HG02938 (cell line): ENCODE results near the gene TIMP1.
"Not testable (repeated sequence)": the region's sequence is repeated elsewhere in the genome, so short reads cannot be mapped to it uniquely, and the experiment has no call there.

Experiments used
- ATAC-seq: cut with Tn5 transposase; IDR thresholded peaks from one replicate; pipeline ENCODE4 v1.9.1; 2021; ENCODE audit warnings: mild to moderate bottlenecking, moderate library complexity; ENCODE audit not compliant: unreplicated experiment

Gene TIMP1

DNA sequence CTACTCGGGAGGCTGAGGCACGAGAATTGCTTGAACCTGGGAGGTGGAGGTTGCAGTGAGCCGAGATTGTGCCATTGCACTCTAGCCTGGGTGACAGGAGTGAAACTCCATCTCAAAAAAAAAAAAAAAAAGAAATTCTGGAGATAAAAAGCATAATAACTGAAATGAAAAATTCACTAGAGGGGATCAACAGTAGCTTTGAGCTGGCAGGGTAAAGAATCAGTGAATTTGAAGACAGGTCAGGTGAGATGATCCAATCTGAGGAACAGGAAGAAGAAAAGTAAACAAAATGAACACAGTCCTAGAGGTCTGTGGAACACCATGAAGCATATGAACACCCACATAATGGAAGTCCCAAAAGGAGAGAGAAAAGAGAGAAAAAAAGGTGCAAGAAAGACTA lies 15.0 kb downstream of the TIMP1 start:
- ATAC-seq, result no peak

DNA sequence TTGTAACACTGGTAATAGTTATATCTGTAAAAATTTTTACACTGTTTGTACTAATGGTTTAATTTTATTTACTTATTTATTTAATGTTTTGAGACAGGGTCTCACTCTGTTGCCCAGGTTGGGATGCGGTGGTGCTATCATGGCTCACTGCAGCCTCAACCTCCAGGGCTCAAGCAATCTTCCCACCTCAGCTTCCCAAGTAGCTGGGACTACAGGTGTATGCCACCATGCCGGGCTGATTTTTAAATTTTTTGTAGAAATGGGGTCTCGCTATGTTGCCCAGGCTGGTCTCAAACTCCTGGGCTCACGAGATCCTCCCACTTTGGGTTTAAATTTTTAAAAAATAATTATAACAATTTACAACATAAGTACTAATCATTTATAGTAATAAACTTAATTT lies 20.9 kb downstream of the TIMP1 start:
- ATAC-seq, result not testable (repeated sequence)

DNA sequence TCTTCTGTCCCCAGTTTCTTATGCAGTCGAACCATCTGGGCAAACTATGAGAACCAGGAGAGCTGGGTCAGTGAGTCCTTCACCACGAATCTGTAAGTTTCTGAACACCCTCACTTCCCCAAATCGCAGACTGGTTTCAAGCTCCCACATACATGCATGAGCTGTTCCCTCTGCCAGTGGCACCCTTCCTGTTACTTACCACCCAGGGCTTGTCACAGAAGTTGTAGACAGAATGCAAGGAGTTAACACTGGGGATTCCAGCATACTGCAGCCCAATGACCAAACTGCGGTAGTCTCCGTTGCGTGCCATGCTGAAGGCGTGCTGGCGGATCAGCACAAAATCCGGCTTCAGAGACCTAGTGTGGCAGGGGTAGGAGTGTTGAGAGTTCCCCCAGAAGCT lies 22.8 kb downstream of the TIMP1 start:
- ATAC-seq, result no peak

DNA sequence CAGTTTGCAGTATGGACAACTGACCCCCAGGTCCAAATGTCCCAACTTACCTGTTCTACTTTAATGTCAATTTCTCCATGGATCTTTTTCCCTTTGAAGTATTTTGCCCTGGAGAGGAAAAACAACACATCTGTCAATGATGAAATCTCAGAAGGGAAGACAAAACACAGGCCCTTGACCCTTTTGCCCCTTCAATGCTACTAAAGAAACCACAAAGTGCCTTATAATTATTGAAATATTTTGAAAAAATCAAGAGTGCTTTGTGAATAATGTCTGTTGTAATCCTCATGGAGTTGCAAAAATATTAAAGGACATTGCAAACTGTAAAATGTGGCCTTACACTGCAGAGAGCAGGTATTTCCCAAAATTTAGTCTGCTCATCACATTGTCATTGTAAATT lies 24.9 kb downstream of the TIMP1 start:
- no peak for ATAC-seq

DNA sequence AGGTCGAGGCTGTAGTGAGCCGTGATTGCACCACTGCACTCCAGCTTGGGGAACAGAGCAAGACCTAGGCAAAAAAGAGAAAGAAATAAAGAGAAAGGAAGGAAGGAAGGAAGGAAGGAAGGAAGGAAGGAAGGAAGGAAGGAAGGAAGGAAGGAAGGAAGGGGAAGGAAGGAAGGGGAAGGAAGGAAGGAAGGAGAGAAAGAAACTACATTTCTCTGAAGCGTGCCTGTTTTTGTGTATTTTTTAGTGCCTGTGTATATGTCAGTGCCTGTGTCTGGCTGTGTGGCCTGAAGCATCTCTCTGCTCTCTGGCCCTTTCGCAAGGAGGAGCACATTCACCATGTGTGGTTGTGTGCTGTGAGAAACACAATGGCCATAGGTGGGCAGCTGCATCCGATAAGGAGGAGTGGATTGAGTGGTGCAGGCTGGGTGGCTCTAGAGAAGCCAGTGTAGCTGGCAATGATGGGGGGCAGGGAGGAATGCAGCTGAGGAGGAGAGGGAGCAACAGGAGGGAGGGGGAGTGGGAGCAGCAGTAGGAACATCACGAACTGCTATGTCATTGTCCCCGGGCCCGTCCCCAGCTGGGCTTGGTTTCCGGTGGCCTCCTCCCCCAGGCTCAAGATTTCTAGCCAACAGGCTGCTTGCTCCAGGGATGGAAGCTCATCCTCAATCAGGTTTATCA lies 26.0 kb downstream of the TIMP1 start:
- ATAC-seq, result no peak

DNA sequence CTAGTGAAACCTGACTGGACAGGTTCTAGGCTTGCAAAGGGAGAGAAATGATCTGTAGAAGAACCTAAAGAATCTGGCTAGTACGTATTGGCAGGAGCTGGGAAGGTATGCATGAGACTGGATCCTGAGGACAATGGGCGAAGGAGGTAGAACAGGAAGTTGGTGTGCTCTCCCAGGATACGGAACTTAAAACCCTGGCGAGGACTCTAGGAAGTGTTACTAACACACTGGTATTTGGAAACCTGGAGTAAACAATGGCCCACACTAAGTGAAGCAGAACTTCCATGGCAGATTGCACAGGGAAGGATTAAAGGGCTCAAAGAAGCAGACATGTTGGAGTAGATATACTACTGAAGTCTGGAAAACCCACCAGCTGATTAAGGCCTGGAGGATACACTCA lies 28.3 kb downstream of the TIMP1 start:
- ATAC-seq, result no peak

DNA sequence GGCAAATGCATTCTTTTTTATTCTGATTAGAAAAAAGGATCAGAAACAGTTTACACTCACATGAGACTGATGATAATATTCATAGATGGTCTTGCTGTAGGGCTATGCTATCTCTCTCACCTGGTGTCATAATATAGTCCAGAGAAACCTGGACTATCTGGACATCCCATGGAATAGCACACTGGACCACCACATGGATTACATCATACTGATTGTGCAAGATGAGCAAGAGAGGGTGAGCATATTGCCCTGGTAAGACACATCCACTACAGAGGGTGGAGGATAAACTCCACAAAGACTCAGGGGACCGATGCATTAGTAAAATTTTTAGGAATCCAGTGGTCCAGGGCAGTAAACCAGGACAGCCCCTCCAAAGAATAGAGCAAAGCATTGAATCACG lies 29.3 kb downstream of the TIMP1 start:
- ATAC-seq, result no peak

DNA sequence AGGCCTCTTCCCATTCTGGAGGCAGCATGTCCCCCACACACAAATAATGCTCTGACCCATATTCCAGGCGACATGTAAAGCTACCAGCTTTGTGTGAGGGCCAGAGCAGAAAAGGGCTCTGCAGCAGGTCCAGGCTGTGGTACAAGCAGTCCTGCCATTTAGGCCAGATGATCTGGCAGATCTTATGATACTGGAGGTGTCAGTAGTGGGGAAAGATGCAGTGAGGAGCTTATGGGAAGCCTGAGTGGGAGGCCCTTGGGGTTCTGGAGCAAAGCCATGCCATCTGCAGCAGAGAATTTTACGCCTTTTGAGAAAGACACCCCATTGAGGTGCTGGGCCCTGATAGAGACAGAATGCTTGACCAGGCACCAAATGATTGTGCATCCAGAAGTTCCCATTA lies 29.7 kb downstream of the TIMP1 start:
- no peak for ATAC-seq

DNA sequence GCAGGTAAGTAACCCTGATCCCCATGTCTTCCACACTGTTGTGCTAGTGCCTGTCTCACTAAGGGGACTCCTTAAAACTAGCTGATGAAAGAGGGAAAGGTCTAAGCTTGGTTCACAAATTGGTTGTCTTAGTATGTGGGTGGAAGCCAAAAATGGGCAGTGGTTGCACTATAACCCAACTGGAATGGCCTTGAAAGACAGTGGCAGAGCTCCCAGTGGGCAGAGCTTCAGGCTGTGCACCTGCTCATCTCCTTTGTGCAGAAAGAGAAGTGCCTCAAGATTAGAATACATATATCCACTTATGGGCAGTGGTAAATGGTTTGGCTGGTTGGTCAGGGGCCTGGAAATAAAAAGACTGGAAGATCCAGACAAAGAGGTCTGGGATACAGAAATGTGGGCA lies 30.2 kb downstream of the TIMP1 start:
- no peak for ATAC-seq

DNA sequence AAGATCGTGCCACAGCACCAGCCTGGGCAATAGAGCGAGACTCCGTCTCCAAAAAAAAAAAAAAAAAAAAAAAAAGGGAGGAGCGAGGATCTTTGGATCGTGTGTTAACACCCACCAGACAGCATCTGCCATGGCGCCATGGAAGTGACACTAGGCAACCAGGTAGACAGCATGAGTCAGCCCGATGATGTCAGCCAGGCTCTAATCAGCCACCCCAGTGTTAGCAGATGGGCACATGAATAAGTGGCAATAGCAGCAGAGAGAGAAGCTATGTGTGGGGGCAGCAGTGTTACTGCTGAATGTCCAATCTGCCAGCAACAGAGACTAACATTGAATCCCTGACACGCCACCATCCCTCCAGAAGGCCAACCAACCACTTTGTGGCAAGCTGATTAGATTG lies 30.8 kb downstream of the TIMP1 start:
- no peak for ATAC-seq

DNA sequence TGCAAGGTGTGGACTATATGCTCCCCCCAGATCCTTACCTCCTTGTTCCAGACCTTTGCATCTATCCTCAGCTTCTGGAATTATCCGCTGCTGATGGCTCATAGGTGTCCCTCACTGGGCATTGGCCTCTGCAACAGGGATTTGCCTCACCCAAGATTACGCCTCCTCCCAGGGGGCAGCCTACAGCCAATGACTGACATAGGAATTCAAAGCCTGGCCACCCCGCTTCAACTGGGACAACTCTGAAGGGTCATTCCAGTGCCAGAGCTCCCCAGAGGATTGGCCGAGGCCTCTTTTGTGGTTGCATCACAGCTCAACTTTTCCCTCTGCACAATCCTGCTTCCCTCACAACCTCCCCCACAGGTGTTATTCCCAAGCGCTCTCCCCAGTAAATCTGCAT lies 32.4 kb downstream of the TIMP1 start:
- ATAC-seq, result no peak

DNA sequence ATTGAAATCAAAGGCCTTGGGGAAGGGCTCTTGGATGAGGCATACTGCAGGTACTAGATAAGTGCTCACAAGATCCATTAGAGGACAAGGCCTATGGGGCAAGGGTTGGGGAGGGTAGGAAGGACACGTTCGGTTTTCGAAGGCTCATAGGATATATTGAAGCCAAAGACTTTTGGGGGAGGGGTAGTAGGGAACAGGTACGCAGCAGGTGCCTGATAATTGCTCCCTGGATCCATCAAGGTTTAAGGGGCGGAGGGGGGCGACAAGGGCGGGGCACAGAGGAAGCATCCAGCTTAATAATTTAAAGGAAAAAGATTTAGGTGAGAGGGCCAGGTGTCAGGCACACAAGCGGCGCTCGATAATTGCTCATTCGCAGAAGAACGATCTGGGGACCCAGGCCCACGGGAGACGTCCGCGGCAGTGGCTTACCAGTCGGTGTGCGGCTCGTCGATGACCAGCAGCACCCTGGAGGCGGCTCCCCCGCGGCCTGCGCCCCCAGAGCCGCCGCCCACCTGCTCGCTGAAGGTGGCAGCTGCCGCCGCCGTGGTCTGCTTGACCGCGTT lies 36.8 kb downstream of the TIMP1 start:
- no peak for ATAC-seq

DNA sequence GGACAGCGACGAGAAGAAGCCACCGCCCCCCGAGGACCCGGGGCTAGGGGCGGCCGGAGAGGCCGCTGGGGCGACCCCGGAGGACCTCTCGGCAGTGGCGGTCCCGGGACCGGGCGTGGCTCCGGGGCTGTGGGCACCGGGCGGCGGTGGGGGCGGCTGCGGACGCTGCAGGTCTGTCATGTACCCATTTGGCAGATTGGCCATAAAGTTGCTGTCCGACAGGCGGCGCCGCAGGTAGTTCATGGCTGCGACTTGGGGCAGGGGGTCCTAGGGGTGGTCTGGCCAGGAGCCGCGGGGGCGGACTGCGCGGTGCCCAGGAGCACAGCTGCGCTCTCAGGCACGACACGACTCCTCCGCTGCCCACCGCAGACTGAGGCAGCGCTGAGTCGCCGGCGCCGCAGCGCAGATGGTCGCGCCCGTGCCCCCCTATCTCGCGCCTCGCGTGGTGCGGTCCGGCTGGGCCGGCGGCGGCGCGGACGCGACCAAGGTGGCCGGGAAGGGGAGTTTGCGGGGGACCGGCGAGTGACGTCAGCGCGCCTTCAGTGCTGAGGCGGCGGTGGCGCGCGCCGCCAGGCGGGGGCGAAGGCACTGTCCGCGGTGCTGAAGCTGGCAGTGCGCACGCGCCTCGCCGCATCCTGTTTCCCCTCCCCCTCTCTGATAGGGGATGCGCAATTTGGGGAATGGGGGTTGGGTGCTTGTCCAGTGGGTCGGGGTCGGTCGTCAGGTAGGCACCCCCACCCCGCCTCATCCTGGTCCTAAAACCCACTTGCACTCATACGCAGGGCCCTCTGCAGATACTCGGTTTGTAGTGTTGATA lies 37.5 kb downstream of the TIMP1 start, which contains the start of gene SYN1:
Gene SYN1 (minus strand): TSS at position 372 of the 817 bp plus-strand sequence. CDS start 129 bp downstream, at position 243.
- ATAC-seq, result peak; percentile 62

DNA sequence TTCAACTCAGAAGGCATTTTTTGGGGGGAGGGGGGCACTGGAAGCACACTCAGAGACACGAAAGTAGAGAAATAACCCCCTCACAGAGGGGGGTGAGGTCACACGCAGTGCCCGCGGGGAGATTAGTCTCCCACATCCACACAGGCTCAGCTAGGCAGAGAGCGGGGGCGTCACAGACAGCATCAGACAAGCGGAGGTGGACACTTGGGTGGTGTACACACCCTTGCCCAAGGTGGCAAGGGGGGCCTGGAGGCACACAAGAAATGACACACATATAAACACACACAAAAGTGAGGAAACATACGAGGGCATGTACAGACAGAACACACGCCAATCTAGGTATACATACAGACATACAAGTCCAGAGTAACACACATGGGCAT lies 38.1 kb downstream of the TIMP1 start:
- no peak for ATAC-seq

DNA sequence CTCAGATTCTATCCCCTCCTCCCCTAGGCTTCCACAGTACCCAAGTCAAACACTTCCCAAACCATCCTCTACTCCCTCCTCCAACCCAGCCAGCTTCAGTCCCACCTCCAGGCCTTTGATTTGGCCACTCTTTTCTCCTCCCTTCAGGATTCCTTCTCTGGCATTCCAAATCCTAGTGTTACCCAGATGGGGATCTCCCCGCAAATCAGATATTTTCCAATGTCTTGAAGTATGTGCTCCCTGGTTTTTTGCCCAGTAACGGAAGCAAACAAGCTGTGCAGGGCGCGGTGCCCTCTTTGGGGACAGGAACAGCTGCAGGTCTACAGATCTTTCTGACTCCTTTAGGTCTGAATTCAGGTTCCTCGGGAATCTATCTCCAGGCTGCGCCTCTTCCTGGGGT lies 39.6 kb downstream of the TIMP1 start:
- no peak for ATAC-seq

DNA sequence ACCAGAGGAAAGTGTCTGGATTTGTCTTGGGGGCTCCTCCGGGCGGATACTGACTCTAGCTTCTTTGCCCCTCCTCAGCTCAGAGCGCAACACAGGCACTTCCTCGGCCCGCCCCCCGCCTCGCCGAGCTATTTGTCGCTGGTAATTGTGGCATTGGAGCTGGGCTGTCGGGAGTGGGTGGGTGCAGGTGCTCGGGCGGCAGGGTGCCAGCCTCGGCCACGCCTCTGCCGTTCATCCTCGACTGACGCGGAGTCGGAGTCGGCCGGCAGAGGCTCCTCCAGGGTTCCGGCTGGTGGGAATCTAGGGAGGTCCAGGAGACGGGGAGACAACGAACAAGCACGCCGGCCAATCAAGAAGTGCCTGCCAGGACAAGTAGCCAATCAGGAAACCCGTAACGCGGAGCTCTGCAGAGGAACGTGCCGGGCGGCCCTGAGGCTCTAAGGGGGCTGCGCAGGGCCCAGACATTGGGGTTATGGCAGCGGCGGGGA lies 41.3 kb downstream of the TIMP1 start:
- no peak for ATAC-seq

DNA sequence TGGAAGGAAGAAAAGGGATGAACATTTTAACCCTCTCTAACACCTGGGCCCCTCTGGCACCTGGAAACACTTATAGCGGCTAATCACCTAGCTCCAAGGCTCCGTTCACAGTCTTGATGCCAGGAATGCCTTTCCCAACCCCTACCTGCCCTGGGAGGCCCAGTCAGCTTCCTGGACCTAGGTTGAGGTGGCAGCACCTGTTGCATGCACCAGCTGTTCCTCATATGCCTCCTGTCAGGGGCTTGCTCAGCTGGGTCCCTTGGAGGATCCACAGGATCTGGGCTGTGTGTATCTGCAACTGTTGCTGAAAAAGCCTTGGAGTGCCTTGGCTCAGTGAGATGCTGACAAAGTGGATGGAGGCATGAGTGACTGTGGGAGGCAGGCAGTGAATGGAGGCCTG lies 43.1 kb downstream of the TIMP1 start:
- ATAC-seq, result no peak

DNA sequence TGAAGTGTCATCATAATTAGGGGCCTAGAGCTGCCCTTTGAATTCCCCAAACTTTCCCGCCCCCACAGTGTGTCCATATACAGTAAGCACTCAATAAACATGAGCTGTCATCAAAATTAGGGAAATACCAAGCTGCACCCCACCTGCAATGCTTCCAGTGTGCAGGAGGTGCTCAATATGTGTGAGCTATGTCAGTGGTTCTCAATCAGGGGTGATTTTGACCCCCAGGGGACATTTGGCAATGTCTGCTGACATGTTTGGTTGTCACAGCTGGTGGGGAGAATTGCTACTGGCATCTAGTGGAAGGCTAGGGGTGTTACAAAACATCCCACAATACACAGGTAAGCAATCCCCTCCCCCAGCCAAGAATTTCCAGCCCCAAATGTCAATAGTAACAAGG lies 46.7 kb downstream of the TIMP1 start:
- no peak for ATAC-seq

DNA sequence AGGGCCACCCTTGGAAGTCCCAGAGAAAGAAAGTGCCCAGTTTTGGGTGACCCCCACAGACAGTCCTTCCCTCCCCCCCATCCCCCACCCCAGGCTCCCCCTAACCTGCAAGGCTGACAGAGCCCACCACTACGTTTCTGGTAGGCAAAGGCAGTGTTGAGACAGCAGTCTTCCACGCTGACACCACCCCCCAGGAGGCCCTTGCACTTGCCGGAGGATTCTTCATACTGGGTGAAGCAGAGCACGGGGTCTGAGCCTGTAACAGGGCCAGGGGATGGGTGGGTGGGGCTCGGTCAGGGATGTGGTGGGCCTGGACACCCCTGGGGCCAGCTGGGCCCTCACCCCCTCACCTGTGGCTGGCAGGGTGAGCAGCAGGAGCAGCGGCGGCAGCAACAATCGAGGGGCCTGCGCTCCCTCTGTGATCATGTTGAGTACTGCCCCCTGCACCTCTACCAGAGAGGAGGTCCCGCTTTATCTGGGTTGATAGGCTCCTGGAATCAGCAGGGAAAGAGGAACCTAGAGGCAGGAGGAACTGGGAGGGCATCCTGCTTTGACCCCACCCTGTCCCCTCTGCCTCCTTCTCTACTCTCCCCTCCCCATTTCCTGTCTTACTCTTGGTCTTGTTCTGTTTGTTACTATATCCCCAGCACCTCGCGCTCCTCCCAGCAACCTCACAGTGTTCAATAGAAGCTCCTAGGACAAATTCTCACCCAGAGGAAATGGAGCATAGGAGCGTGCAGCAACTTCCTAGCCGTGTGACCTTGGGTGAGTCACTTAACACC lies 47.4 kb downstream of the TIMP1 start, which contains the start of gene CFP:
Gene CFP (minus strand): TSS at position 512 of the 782 bp plus-strand sequence. CDS start 86 bp downstream, at position 426.
- ATAC-seq, result no peak

DNA sequence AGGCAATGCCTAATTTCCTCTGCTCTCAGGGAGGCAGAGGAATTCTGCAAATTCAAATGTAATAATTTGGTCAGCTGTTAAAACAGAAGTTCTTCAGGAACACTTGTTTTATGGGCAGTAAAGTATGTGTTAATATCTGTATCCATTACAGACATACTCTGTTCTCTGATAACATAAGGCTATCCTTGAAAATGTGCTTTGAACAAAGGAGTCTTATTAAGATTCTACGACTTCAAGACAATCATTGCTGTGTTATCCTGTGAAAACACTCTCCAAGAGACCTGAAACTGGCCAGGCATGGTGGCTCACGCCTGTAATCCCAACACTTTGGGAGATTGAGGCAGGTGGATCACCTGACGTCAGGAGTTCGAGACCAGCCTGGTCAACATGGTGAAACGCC lies 49.4 kb downstream of the TIMP1 start:
- no peak for ATAC-seq

DNA sequence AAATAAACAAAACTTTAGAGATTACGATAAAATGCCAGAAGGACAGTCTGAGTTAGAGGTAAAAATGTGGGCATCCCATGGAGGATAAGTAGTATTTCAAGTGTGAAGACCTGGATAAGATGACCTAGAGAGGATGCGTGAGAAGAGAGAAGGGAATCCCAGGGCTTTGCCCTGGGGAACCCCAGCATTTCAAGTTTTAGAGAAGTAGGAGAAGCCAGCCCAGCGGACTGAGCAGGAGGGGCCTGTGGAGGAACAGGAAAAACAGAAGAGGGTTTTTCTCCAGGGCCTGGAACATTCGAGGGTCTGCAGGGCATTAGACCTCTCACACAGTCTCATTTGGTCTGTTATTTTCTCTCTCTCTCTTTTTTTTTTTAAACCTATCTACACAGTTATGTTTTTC lies 50.4 kb downstream of the TIMP1 start:
- no peak for ATAC-seq
